EL (cell line): ENCODE results near the gene TMEM14B.
"Not testable (repeated sequence)": the region's sequence is repeated elsewhere in the genome, so short reads cannot be mapped to it uniquely, and the experiment has no call there.

Source experiments
- DNase-seq: peaks from one replicate; pipeline ENCODE4 v3.0.0-alpha.2; 2016

The TMEM14B gene

GRCh38 chr6:10749734-10750133 lies 2.1 kb downstream of the TMEM14B start:
- DNase-seq: no peak

- not testable (repeated sequence) for DNase-seq
Measured at GRCh38 chr6:10750568-10750967, 3.0 kb downstream of the TMEM14B start.

DNA sequence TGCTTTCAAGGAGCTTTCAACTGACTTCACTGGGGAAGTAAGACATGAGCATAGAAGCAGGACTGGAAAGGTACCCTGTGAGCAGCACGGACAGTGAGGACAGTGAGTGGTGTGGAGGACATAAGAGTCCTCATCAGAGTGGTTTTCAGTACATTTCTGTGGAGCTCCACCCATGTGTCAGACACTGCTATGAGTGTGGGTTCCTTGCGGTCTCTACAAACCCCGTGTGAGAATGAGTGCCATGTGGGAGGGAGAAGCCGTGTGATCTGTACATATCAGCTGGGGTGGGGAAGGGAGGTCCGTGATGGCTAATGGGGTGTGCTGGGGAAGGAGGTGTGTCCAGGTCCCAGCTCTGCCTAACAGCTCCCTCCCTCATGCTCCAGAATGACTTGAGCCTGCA lies 4.2 kb downstream of the TMEM14B start:
- DNase-seq: not testable (repeated sequence)

DNA sequence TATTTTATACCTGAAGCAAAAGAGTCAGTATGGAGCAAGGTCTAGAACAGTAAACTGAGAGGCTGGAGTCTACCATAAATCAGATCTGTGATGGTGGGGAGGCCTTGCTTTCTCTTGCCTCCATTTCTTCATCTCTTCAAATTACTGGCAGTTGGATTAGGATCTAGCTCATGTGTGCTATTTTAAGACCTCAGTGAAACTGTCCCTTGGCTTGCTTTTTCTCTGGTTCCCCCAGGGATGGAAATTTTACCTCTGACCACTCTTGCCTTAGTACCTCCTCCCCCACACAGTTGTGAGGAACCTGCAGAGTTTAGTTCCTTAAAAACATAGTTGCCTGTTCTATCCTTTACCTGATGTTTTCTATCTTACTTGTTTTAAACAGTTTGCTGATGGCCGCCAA lies 8.5 kb downstream of the TMEM14B start:
- DNase-seq: no peak

- DNase-seq: peak; percentile 98
Measured at GRCh38 chr6:10759312-10759839, 11.8 kb downstream of the TMEM14B start.

- peak; percentile 85 for DNase-seq
Measured at GRCh38 chr6:10759884-10760329, 12.3 kb downstream of the TMEM14B start.

DNA sequence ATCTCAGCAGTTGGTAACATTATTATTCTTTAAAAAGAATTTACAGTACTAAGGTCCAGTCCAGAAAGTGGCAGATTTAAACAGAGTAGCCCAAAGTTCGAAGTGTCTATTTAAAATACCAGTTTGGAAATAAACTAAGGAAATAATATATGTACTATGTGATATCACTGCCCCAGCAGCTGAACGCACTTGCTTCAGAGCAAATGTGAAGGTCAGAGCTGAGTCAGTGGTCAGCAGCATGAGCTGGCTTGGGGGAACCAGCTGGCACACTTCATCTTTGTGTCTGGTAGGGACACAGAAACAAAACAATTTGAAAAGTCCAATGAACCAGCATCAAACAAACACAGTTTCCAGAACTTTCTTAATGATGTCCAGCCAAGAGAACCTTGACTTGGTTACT lies 15.4 kb downstream of the TMEM14B start:
- peak; percentile 34 for DNase-seq

- DNase-seq: no peak
Measured at GRCh38 chr6:10769419-10769818, 21.8 kb downstream of the TMEM14B start.

GRCh38 chr6:10771371-10771894 lies 23.8 kb downstream of the TMEM14B start:
- DNase-seq: no peak

- no peak for DNase-seq
Measured at GRCh38 chr6:10778230-10778629, 30.6 kb downstream of the TMEM14B start.

- DNase-seq: no peak
Measured at GRCh38 chr6:10779076-10779475, 31.5 kb downstream of the TMEM14B start.

DNA sequence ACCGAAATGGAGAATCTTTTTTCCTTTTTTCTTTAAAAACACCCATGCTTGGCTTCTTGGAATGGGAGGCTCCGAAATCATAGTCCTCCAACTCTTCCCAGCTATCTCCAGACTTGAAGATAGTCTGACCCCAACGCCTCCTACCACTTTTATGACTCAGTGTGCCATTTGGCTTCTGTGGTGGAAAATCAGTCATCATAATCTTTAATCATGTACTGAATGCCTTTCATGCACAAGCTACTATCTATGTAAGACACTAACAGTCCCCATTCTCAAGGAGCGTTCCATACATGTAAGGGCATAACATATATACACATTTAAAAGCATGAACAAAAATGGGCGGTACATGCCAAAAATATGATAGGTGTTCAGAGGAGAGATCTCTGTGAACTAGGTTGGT lies 44.1 kb downstream of the TMEM14B start:
- DNase-seq: no peak

DNA sequence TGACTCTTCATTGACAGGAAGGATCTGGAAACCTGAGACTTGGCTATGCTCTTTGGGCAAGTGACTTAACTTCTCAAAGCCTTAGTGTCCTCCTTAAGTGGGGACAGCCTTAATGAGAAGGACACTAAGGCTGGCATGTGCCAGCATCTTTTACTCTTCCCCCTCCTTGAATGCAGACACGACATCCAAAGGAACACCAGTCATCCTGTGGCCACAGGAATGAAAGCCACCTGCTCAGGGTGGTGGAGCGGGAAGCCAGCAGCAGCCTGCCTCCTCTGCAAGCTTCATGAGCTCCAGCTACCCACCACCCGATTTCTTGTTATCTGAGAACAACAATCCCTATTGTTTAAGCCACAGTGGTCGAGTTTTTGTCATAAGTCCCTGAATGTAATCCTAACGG lies 44.5 kb downstream of the TMEM14B start:
- DNase-seq: no peak

GRCh38 chr6:10793035-10793434 lies 45.4 kb downstream of the TMEM14B start:
- no peak for DNase-seq

- DNase-seq: no peak
Measured at GRCh38 chr6:10793695-10794094, 46.1 kb downstream of the TMEM14B start.

DNA sequence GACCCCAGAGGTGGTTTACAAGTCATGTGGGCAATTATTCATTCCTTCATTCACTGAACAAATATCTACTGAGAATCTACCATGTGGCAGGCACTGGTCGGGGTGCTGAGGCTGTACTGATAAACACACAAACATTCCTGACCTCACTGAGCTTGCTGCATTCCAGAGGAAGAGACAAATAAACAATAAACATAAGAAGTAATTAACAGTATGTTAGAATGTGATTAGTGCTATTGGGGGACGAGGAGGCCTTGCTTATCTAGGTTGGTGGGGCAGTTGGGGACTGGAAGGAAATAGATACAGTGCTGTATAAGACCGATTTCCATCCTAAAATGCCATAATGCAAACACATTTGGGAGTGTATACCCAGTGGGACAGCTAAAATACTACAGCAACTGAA lies 46.6 kb downstream of the TMEM14B start:
- DNase-seq: no peak

GRCh38 chr6:10800810-10801209 lies 53.2 kb downstream of the TMEM14B start:
- peak; percentile 52 for DNase-seq

- peak; percentile 65 for DNase-seq
Measured at GRCh38 chr6:10801224-10801848, 53.7 kb downstream of the TMEM14B start.
